ENCODE data around the gene ACADS.
A peak's percentile ranks its signal among the peaks of the same experiment; 100 is the strongest.

Gene ACADS

GRCh38 chr12:120725659-120726509 lies at the start of gene ACADS:
Gene ACADS (plus strand): TSS chr12:120725826. CDS start chr12:120725886, 60 bp downstream.
- H3K4me3 ChIP-seq (ENCODE audit: low read depth, low read length): peak within 1 kb of the TSS; percentile 59
- DNase-seq (ENCODE audit: low read depth): peak; percentile 22
- in situ Hi-C loops (cut with HindIII; ENCODE audit: low sequenced_read_pairs): no loop called here
- no peak for TF ChIP-seq CTCF (IDR thresholded peaks at IDR 0.05; ENCODE audit: low read depth, low read length, missing control alignments)

GRCh38 chr12:120677765-120678473 lies 47.7 kb upstream of the ACADS start:
- no peak for TF ChIP-seq CTCF (IDR thresholded peaks at IDR 0.05; ENCODE audit: low read depth, low read length, missing control alignments)
- DNase-seq (ENCODE audit: low read depth): no peak

GRCh38 chr12:120678572-120678971 lies 47.1 kb upstream of the ACADS start:
- DNase-seq (ENCODE audit: low read depth): no peak
- in situ Hi-C loops (cut with HindIII; ENCODE audit: low sequenced_read_pairs): no loop called here
- no peak for TF ChIP-seq CTCF (IDR thresholded peaks at IDR 0.05; ENCODE audit: low read depth, low read length, missing control alignments)
- no peak overlapping the region for H3K4me3 ChIP-seq (ENCODE audit: low read depth, low read length)

More at GRCh38 chr12:120677765-120678473, 47.7 kb upstream of the ACADS start:
- in situ Hi-C loops (cut with HindIII; ENCODE audit: low sequenced_read_pairs): no loop called here
- no peak overlapping the region for H3K4me3 ChIP-seq (ENCODE audit: low read depth, low read length)

- H3K4me3 ChIP-seq (ENCODE audit: low read depth, low read length): no peak overlapping the region
- in situ Hi-C loops (cut with HindIII; ENCODE audit: low sequenced_read_pairs): no loop called here
- TF ChIP-seq CTCF (IDR thresholded peaks at IDR 0.05; ENCODE audit: low read depth, low read length, missing control alignments): no peak
- no peak for DNase-seq (ENCODE audit: low read depth)
Measured at GRCh38 chr12:120680165-120680738, 45.4 kb upstream of the ACADS start.

- DNase-seq (ENCODE audit: low read depth): no peak
- no peak for TF ChIP-seq CTCF (IDR thresholded peaks at IDR 0.05; ENCODE audit: low read depth, low read length, missing control alignments)
- H3K4me3 ChIP-seq (ENCODE audit: low read depth, low read length): no peak overlapping the region
- in situ Hi-C loops (cut with HindIII; ENCODE audit: low sequenced_read_pairs): no loop called here
Measured at GRCh38 chr12:120684523-120684932, 41.1 kb upstream of the ACADS start.

GRCh38 chr12:120685522-120685921 lies 40.1 kb upstream of the ACADS start:
- no peak for DNase-seq (ENCODE audit: low read depth)
- H3K4me3 ChIP-seq (ENCODE audit: low read depth, low read length): no peak overlapping the region
- in situ Hi-C loops (cut with HindIII; ENCODE audit: low sequenced_read_pairs): no loop called here
- TF ChIP-seq CTCF (IDR thresholded peaks at IDR 0.05; ENCODE audit: low read depth, low read length, missing control alignments): no peak

Data from astrocyte of the cerebellum (primary cell).